ENCODE measurements around the gene TFB1M. TPM values are rescaled to one million over a fixed set of nuclear protein-coding genes. Genes with fewer than 3 reads are reported as not detected.
"Not testable (repeated sequence)": the region's sequence is repeated elsewhere in the genome, so short reads cannot be mapped to it uniquely, and the experiment has no call there.

The TFB1M gene
- total and polyA plus RNA-seq, 2 donors (not counting 1 experiment from before 2014, with no cell fraction given) = 16.3 to 28.9 TPM

GRCh38 chr6:155270561-155271091 is 43.7 kb downstream of the TFB1M start:
- no peak overlapping the region for H3K27ac ChIP-seq (ENCODE audit: insufficient read depth, low read length)
- TF ChIP-seq EZH2 (IDR thresholded peaks at IDR 0.05; ENCODE audit: low read length, missing control alignments) = no peak
- peaks cover 24% of the 10 kb centered on the region for H3K4me1 ChIP-seq (ENCODE audit: control insufficient read depth, extremely low read depth, insufficient read depth, low read length)

GRCh38 chr6:155269765-155270164 is 44.5 kb downstream of the TFB1M start:
- TF ChIP-seq CTCF (conservative IDR thresholded peaks at IDR 0.05 in 1 of 2, IDR thresholded peaks at IDR 0.05 in 1 of 2; ENCODE audit: low read depth in 1 of 2, low read length in 2 of 2) = no peak
- no peak for TF ChIP-seq EZH2 (IDR thresholded peaks at IDR 0.05; ENCODE audit: low read length, missing control alignments)
- Histone ChIP-seq H3K27me3 (ENCODE audit: control insufficient read depth, insufficient read depth, low read length) (no peaks in the 10 kb centered on the region), H2AFZ (ENCODE audit: low read length) (no peak overlapping the region), H4K20me1 (ENCODE audit: control insufficient read depth, extremely low read depth, insufficient read depth, low read length) (no peaks in the 10 kb centered on the region), H3K36me3 (ENCODE audit: control insufficient read depth, insufficient read depth, low read length) (no peaks in the 10 kb centered on the region), H3K4me3 (replicated peaks in 1 of 4; ENCODE audit: control extremely low read depth in 1 of 4, insufficient read depth in 1 of 4, low read depth in 3 of 4, low read length in 4 of 4) (no peak overlapping the region), H3K4me1 (ENCODE audit: control insufficient read depth, extremely low read depth, insufficient read depth, low read length) (peaks cover 25% of the 10 kb centered on the region), H3K9me3 (ENCODE audit: control insufficient read depth, insufficient read depth, low read depth, low read length) (no peaks in the 10 kb centered on the region), H3K4me2 (ENCODE audit: extremely low read depth, insufficient read depth, low read length) (no peak overlapping the region), H3K9ac (ENCODE audit: insufficient read depth, low read length) (no peak overlapping the region), H3K27ac (ENCODE audit: insufficient read depth, low read length) (no peak overlapping the region), H3K79me2 (ENCODE audit: control insufficient read depth, insufficient read depth, low read length) (no peaks in the 10 kb centered on the region)
- no peak for DNase-seq (ENCODE audit: low read depth in 2 of 2)

More at GRCh38 chr6:155270561-155271091, 43.7 kb downstream of the TFB1M start:
- Histone ChIP-seq H2AFZ (ENCODE audit: low read length) (no peak overlapping the region), H3K36me3 (ENCODE audit: control insufficient read depth, insufficient read depth, low read length) (no peaks in the 10 kb centered on the region), H3K9ac (ENCODE audit: insufficient read depth, low read length) (no peak overlapping the region), H4K20me1 (ENCODE audit: control insufficient read depth, extremely low read depth, insufficient read depth, low read length) (no peaks in the 10 kb centered on the region), H3K4me3 (replicated peaks in 1 of 4; ENCODE audit: control extremely low read depth in 1 of 4, insufficient read depth in 1 of 4, low read depth in 3 of 4, low read length in 4 of 4) (no peak overlapping the region), H3K27me3 (ENCODE audit: control insufficient read depth, insufficient read depth, low read length) (no peaks in the 10 kb centered on the region), H3K9me3 (ENCODE audit: control insufficient read depth, insufficient read depth, low read depth, low read length) (no peaks in the 10 kb centered on the region), H3K79me2 (ENCODE audit: control insufficient read depth, insufficient read depth, low read length) (no peaks in the 10 kb centered on the region), H3K4me2 (ENCODE audit: extremely low read depth, insufficient read depth, low read length) (no peak overlapping the region)
- no peak for DNase-seq (ENCODE audit: low read depth in 2 of 2)

- peak; percentile 57 to 66 for DNase-seq (ENCODE audit: low read depth in 2 of 2)
- H3K27ac ChIP-seq (ENCODE audit: insufficient read depth, low read length); H3K27me3 ChIP-seq (ENCODE audit: control insufficient read depth, insufficient read depth, low read length); H3K79me2 ChIP-seq (ENCODE audit: control insufficient read depth, insufficient read depth, low read length); H3K4me3 ChIP-seq (replicated peaks in 1 of 4; ENCODE audit: control extremely low read depth in 1 of 4, insufficient read depth in 1 of 4, low read depth in 3 of 4, low read length in 4 of 4); H3K36me3 ChIP-seq (ENCODE audit: control insufficient read depth, insufficient read depth, low read length); H3K4me2 ChIP-seq (ENCODE audit: extremely low read depth, insufficient read depth, low read length); H2AFZ ChIP-seq (ENCODE audit: low read length); H4K20me1 ChIP-seq (ENCODE audit: control insufficient read depth, extremely low read depth, insufficient read depth, low read length); H3K9ac ChIP-seq (ENCODE audit: insufficient read depth, low read length); H3K9me3 ChIP-seq (ENCODE audit: control insufficient read depth, insufficient read depth, low read depth, low read length): not testable (repeated sequence)
- peak; percentile 60 to 67 for TF ChIP-seq CTCF (conservative IDR thresholded peaks at IDR 0.05 in 1 of 2, IDR thresholded peaks at IDR 0.05 in 1 of 2; ENCODE audit: low read depth in 1 of 2, low read length in 2 of 2)
- H3K4me1 ChIP-seq (ENCODE audit: control insufficient read depth, extremely low read depth, insufficient read depth, low read length) = peaks cover 12% of the 10 kb centered on the region
Observed at GRCh38 chr6:155268088-155268867, 46.0 kb downstream of the TFB1M start.
